OCI-LY7 (cell line): ENCODE data around the gene CDKL5.

Experiments
- CTCF ChIP-seq: fragments of 200-600 bp; sonication (generic); conservative IDR thresholded peaks from 2 replicates; pipeline ENCODE4 v1.5.1; 2014; ENCODE audit warnings: mild to moderate bottlenecking, antibody characterized with exemption, low read length, moderate library complexity, mixed read lengths
- EZH2phosphoT487 ChIP-seq: fragments of 200-600 bp; sonication (generic); IDR thresholded peaks from 2 replicates; pipeline ENCODE4 v1.6.1; 2018; ENCODE audit warnings: low read depth, borderline replicate concordance, mild to moderate bottlenecking, mixed run types, antibody characterized with exemption, low read length, moderate library complexity, mixed read lengths

GRCh38 chrX:18591834-18592233, 166.4 kb downstream of the CDKL5 start:
- no peak for TF ChIP-seq CTCF
- no peak for TF ChIP-seq EZH2phosphoT487
